ENCODE results near the gene ATAD3B.
"Not testable (repeated sequence)": the region's sequence is repeated elsewhere in the genome, so short reads cannot be mapped to it uniquely, and the experiment has no call there.

DNA sequence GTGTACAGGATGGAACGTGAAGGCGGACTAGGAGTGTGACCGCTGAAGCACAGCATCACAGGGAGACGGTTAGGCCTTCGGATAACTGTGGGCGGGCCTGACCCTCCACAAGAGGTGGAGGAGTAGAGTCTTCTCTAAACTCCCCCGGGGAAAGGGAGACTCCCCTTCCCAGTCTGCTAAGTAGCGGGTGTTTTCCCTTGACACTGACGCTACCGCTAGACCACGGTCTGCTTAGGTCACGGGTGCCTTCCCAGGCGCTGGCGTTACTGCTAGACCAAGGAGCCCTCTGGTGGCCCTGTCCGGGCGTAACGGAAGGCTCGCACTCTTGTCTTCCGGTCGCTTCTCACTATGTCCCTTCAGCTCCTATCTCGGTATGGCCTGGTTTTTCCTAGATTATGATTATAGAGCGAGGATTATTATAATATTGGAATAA, 33.8 kb downstream of the ATAD3B start:
- TF ChIP-seq, protein P1, sequence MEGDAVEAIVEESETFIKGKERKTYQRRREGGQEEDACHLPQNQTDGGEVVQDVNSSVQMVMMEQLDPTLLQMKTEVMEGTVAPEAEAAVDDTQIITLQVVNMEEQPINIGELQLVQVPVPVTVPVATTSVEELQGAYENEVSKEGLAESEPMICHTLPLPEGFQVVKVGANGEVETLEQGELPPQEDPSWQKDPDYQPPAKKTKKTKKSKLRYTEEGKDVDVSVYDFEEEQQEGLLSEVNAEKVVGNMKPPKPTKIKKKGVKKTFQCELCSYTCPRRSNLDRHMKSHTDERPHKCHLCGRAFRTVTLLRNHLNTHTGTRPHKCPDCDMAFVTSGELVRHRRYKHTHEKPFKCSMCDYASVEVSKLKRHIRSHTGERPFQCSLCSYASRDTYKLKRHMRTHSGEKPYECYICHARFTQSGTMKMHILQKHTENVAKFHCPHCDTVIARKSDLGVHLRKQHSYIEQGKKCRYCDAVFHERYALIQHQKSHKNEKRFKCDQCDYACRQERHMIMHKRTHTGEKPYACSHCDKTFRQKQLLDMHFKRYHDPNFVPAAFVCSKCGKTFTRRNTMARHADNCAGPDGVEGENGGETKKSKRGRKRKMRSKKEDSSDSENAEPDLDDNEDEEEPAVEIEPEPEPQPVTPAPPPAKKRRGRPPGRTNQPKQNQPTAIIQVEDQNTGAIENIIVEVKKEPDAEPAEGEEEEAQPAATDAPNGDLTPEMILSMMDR (IDR thresholded peaks at IDR 0.05; ENCODE audit: low read length): not testable (repeated sequence)
- TF ChIP-seq EZH2 (IDR thresholded peaks at IDR 0.05; ENCODE audit: borderline replicate concordance, low read length): not testable (repeated sequence)

Data from OCI-LY1 (cell line).